Measurements from ENCODE around the gene NUDC.

The NUDC gene

DNA sequence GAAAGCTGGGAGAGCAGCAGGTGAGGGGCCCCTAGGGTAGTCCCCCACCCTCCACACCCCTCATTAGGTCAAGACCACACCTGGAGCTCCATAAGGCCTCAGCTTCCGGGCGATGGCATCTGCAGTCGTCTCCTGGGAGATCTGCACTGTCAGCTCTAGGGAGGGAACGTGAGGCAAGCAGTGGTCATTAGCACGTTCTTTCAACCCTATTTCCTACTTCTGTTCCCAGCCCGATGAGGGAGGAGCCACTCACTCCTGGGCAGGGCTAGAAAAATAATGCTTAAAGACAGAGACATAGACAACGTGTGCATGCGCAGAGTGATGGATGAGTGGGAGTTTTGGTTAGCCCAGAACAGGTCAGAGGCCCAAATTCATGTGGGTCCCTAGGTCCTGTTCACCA is 29.1 kb downstream of the NUDC start:
- FAIRE-seq (no peak), DNase-seq (ENCODE audit: low spot score) (no peak)

DNA sequence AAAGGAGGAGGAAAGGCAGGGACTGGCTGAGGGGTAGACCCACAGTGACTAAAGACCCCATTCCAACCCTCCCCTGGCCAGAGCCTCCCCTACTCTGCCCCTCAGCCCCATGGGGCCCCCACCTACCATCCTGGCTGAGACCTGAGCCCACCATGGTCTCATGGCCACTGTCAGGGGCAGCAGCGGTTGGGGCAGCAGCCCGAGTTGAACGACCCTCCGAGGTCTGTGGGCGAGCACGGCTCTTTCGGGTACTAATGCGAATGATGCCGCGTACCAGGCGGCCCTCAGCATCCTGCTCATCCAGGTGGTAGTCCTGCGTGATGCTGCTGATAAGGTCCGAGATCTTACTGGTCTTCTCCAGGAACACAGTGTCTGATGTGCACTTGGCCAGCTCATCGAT is 29.7 kb downstream of the NUDC start:
- DNase-seq (ENCODE audit: low spot score) (no peak), FAIRE-seq (no peak)

DNA sequence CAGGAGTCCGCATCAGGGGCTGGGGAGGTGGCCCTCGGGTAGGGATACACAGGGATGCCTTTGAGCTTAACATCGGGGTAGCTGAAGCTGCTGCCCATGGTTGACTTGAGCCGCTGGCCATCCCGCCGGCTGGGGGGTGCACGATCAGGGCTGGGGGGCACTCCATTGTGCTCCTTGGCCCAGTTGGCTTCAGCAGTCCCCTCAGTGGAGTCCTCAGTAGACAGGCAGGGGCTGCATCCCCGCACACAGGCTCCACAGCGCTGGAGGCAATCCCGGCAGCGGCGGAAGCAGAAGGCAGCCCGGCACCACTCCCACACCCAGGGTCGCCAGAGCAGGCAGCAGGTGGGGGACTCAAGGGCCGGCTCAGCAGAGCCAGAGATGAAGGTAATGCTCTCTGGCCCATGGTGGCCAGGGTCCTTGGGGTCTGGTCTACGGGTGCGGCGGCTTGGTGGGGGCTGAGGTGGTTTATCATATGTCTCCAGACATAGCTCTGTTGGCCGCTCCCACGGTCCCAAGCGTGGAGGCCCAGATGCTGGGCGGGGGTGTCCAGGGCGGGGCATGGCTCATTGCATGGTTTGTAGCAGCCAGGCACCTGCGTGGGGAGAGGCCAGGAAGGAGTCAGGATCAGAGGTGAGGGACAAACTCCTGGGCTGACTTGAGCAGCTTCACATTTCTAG is 30.4 kb downstream of the NUDC start:
- FAIRE-seq (no peak), DNase-seq (ENCODE audit: low spot score) (no peak)

DNA sequence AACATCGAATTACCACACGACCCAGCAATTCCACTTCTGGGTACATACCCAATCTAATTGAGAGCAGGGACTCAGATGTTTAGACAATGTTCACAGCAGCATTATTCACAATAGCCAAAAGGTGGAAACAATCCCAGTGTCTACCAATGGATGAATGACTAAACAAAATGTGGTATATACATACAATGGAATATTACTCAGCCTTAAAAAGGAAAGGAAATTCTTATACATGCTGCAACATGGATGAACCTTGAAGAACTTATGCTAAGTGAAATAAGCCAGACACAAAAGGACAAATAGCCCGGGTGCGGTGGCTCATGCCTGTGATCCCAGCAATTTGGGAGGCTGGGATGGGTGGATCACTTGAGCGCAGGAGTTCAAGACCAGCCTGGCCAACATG is 31.8 kb downstream of the NUDC start:
- no peak for FAIRE-seq
- DNase-seq (ENCODE audit: low spot score): no peak

DNA sequence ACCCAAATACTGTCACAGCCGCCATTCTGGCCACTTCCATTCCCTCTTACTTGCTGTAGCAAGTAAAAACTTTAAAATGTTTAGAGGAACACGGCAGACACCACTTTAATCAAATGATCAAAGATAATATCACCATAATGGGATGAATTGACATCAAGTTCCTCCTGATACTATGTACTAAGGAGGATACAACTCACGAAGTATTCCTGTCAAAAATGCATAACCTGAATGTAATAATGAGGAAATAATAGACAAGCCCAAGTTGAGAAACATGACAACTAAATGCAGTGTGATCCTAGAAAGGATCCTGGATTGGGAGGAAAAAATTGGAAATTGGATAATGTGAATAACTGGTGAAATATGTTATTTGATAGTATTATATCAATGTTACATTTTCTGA is 34.8 kb downstream of the NUDC start:
- DNase-seq (ENCODE audit: low spot score) (no peak), FAIRE-seq (no peak)

DNA sequence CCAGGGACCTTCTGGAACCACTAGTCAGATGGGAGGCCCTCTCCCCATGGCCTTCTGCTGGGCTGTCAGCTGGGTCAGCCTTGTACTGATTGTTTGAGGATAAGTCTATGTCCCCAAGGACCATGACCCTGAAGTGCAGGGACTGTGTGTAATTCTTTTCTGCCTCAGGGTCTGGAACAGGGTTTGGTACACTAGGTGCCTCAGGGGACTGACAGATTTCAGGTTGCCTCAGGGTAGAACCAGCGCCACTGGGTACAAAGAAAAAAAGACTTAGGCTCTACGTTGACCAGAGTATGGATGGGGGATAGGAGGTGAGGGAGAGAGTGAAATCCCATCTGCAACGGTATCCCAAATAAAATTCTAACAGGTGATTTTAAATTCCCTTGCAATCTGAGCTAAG is 35.8 kb downstream of the NUDC start:
- no peak for FAIRE-seq

DNA sequence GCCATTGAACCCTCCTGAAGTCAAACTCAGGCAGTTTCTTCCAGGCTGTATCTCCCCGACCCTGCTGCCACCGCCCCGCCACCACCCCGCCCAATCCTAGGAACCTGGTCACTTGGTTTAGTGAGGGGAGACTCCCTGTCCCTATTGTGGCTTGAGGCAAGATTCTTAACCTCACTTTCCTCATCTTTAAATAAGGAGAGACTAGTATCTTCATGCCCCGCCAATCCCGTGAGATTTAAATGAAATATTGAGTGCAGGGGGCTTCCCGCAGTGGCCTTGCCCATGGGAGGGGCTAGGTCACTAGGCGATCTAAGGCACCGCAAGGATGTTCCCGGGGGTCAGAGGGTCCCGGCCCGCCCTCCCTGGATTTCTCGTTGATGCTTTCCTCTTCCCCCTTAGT is 37.7 kb downstream of the NUDC start:
- FAIRE-seq (no peak), DNase-seq (ENCODE audit: low spot score) (no peak)

More for the DNA sequence above, 35.8 kb downstream of the NUDC start:
- no peak for DNase-seq (ENCODE audit: low spot score)

DNA sequence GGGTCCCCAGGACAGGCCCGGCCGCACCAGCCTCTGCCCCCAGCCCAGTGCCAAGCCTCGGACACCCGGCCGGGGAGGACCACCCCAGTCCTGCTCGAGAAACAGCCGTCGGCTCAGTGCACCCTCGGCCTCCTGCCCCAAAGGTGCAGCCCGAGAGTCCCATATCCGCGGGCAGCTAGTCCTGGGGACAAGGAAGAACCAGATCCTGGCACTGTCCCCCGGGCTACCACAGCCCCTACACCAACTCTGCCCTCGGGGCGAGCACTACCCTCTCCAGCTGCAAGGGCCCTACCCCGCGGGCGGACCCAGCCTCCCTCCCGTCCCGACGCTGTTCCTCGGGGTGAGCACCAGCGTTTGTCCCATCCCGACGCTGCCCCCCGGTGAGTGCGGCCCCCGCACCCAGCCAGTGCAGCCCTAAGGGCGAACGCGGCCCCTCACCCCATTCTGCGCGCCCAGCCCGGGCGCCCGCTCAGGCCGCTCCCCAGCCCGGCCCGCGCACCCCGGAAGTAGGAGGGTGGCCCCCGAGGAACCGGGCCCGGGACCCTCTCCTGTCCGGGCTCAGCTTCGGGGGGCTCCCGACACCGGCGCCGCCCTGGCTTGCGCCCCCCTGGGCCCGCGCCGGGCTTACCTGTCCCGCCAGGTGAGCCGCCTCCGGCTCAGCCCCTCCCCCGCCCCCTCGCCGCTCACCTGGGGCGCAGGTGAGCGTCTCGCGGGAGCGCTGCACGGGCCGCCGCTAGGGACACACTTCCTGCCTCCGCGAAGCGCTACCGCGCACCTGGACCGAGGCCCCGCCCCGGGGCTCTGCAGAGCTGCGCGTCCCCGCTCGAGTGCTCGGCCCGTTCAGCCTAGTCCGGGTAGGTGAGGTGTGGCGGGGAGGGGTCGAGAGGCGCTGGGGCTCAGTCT is 38.4 kb downstream of the NUDC start, which contains the start of gene KDF1:
Gene KDF1, minus strand, starts transcription at position 747 of the 903 bp plus-strand sequence. CDS start 8,088 bp downstream, outside the sequence.
- no peak for FAIRE-seq
- no peak for DNase-seq (ENCODE audit: low spot score)

DNA sequence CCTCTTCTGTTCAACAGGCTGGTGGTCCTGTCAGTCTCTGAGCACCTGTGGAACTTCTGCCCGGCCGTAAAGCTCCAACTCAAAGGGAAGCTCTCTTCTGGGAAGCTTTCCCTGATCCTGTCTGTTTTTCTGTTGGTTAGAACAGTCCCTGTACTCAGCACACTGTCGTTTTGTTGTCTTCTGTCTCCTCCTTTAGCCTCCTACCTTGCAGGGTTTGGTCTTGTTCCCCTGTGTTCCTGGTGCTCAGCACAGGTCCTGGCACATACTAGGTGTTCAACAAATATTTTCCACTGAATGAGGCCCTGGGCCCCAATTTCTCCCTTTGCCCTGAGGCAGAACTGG is 39.1 kb downstream of the NUDC start:
- FAIRE-seq: no peak
- no peak for DNase-seq (ENCODE audit: low spot score)

DNA sequence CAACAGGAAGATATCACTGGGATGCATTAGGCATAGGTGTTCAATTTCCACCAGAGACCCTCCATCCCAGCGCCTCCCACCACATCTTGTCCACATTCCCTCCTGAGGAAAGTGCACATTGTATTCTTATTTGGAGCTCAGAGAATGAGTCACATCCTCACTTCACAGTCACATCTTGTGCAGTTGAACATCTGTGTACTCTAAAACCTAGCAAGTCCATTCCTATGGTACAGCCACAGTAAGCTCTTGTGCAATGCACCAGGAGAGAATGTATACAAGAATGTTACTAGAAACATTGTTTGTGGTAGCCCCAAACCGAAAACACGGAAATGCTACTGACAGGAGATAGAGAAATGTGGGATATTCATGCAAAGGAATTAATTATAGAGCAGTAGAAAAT is 40.3 kb downstream of the NUDC start:
- FAIRE-seq: no peak
- DNase-seq (ENCODE audit: low spot score): peak; percentile 38

DNA sequence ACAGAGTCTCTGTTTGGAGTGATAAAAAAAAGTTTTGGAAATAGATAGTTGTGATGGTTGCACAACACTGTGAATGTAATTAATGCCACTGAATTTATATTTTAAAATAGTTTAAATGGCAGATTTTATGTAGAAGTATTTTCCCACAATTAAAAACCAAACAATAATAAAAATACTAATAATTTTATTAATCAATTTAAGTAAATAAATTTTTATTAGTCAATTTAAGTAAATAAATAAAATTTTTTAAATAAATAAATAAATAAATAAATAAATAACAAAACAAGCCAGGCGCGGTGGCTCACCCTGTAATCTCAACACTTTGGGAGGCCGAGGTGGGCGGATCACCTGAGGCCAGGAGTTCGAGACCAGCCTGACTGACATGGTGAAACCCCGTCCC is 43.7 kb downstream of the NUDC start:
- no peak for DNase-seq (ENCODE audit: low spot score)

DNA sequence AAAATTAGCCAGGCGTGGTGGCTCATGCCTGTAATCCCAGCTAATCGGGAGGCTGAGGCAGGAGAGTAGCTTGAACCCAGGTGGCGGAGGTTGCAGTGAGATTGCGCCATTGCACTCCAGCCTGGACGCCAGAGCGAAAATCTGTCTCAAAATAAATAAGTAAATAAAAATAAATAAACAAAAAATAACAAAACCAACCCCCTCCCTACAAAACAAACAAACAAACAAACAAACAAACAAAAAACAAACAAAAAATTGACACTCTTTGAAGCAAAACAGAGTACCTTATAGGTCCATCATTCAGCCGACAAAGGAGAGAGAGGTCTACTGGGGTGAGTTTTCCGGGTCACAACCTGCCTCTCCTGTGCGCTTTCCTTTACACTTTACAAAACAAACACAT is 44.1 kb downstream of the NUDC start:
- FAIRE-seq (no peak), DNase-seq (ENCODE audit: low spot score) (no peak)

More for the DNA sequence above, 43.7 kb downstream of the NUDC start:
- peak; percentile 46 for FAIRE-seq

DNA sequence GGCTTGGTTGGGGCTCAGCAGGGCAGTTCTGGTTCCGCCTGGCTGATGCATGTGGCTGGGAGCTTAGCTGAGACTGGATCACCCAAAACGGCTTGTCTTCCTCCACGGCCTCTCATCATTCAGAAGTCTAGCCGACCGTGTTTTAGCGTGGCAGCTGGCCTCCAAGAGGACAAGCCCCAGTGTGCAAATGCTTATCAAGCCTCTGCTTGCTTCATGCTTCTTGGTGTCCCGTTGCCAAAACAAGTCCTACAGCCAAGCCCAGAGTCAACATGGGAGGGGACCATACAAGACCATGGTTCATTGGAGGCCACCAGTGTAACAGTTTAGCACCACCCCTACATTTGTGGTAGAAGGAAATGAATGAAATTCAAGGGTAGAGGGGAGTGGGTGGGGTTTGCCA is 49.3 kb downstream of the NUDC start:
- DNase-seq (ENCODE audit: low spot score) (no peak), FAIRE-seq (no peak)

DNA sequence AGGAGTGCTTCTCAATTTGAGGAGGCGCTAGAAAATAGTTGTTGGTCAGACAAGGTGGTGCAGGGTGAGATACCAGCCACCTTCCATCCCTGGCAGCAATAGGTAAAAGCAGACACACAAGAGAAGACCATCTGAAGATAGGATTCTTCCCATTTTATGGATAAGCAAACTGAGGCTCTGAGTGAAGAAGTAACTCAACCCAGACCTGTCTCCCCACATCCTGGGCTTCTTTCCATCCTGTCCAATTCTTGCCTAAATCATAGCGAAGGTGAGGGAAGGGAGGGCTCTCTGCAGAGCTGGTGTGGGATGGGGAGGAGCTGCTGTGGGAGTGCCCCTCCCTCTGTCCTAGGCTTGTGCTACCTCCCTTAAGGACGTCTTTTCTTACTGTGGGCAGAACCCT is 50.0 kb downstream of the NUDC start:
- DNase-seq (ENCODE audit: low spot score): no peak
- FAIRE-seq: no peak

DNA sequence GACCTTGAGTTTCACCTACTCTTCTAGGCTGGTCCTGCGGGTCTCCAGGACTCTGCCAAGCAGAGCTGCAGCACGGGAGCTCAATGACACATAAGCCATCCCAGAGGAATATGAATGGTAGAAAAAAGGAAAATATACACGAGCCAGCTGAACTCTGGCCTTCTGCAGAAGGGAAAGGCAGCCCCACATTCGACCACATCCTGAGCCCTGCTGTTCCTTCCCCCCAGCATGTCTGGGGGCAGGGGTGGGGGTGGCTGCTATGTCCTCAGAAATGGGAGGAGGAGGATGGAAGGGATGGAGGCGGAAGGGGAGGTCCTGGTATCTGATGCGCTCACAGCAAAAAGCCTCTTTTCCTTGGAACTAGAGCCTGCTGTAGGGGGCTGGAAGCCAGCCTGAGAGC is 50.8 kb downstream of the NUDC start:
- no peak for DNase-seq (ENCODE audit: low spot score)
- no peak for FAIRE-seq

DNA sequence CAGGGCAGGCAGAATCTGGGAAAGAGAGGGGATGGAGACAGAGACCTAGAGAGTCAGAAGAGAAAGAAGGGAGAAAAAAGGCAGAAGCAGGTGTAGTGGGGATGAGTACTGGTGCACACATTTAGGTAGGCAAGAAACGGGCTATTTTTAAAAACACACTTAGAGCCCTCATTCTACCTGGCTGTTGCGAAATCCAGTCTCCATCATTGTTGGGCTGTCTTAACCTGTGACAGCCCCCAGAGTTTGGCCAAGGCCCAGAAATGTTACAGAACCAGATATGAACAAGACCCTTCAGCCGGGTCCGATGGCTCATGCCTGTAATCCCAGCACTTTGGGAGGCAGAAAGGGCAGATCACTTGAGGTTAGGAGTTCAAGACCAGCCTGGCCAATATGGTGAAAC is 51.3 kb downstream of the NUDC start:
- no peak for DNase-seq (ENCODE audit: low spot score)
- no peak for FAIRE-seq

DNA sequence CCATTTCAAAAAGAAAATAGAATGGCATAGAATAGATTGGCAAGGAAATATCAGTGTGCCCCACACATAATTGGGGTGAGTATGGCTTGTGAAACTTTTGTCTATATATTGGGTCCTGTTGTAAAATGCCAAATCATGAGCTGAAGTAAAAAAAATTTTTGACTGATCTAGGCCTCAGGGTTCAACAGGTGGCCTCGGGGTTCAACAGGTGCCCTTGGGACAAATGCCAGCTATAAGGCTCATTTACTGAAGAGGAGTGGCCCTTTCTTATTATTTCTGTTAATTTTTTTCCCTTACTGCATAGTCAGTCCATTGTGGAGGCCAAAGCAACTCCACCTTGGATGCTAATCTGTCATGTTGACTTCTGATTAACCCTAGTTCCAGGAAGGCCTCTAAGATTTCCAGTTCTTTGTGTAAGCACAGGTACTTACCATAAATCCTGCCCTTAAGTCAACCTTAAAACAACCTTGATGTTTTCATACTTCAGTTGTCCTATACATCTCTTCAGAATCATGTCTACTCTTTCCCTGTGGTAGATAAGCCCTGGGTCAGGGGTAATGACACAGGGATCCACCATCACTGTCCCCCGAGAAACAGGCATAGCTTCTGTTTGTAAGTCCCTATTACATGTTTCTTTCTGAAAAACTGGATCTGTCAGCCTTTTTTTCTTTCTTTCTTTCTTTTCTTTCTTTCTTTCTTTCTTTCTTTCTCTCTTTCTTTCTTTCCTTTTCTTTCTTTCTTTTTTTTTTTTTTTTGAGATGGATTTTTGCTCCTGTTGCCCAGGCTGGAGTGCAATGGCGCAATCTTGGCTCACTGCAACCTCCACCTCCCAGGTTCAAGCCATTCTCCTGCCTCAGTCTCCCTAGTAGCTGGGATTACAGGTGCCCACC is 55.3 kb downstream of the NUDC start:
- no peak for FAIRE-seq
- DNase-seq (ENCODE audit: low spot score): no peak

DNA sequence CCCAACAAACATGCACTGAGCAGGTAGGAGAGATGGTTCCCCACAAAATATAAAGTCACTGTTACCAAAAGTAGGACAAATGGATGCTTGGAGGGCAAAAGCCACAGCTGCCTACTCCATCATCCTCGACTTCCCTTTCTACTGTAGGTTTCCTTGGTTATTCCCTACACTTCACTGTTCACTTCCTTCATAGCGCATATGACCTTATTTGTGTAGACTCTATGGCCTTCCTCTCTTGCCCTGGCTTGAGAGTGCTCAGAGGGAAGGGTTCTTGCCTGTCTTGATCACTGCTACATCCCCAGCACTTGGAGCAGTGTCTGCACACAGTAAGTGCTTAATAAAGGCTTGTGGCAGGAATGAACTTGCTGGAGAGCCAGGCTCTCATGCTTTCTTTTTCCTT is 57.4 kb downstream of the NUDC start:
- FAIRE-seq: no peak
- DNase-seq (ENCODE audit: low spot score): no peak

DNA sequence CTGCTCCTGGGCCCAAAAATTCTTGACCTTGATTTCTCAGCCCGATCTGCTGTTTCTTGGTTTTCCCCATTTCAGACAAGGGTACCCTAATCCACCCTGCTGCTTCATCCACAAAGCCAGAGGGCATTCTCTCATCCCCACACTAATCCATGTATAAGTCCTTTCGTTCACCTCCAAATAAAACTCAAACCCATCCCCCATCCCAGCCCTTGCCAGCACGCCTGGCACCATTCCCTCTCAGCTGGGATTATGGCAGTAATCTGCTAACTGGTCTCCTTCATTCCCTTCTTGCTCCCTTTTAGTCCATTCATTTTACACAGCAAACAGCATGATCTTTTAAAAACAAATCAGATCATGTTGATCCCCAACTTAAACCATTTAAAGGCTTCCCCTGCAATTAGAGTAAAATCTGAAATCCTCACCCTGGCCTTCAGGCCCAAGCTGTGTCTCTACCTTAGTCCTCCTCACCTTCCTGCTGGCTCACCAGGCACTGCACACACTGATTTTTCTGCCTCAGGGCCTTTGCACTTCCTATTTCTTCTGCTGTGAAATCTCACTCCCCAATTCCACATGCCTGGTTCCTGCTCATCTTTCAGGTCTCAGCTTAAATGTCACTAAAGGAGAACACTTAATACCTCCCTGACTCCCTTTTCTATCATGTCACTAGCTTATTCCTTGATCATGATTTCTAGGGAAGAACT is 59.8 kb downstream of the NUDC start:
- FAIRE-seq (no peak), DNase-seq (ENCODE audit: low spot score) (no peak)

DNA sequence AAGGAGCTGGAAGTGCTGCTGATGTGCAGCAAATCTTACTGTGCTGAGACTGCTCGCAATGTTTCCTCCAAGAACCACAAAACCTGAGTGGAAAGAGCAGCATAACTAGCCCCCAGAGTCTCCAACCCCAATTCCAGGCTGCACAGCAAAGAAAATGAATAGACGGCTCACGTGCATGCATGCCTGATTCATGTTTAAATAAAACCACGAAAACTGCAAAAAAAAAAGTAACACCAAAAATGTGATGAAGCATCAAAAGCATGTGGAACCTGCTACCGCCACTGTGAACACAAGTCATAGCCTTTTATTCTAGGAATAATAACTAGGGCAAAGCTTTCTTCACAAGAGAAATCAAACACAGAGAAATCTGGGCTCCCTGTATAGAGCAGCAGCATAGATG is 62.3 kb downstream of the NUDC start:
- no peak for DNase-seq (ENCODE audit: low spot score)
- FAIRE-seq: no peak

DNA sequence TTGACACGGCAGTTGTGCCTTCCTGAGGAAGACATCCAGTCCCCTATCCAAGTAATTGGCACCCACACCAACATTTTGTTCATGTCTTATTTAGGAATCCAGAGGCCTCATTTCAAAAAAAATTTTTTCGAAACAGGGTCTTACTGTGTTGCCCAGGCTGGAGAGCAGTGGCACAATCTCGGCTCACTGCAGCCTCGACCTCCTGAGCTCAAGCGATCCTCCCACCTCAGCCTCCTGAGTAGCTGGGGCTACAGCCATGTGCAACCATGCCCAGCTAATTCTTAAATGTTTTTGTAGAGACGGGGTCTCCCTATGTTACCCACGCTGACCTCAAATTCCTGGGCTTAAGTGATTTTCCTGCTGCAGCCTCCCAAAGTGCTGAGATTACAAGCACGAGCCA is 62.7 kb downstream of the NUDC start:
- no peak for DNase-seq (ENCODE audit: low spot score)
- no peak for FAIRE-seq
